HG02571 (cell line): ENCODE results near the gene ATP6V0D1.

Experiments used
- ATAC-seq: cut with Tn5 transposase; IDR thresholded peaks from one replicate; pipeline ENCODE4 v1.9.1; 2021; ENCODE audit warnings: mild to moderate bottlenecking, moderate library complexity; ENCODE audit not compliant: unreplicated experiment

Gene ATP6V0D1

DNA sequence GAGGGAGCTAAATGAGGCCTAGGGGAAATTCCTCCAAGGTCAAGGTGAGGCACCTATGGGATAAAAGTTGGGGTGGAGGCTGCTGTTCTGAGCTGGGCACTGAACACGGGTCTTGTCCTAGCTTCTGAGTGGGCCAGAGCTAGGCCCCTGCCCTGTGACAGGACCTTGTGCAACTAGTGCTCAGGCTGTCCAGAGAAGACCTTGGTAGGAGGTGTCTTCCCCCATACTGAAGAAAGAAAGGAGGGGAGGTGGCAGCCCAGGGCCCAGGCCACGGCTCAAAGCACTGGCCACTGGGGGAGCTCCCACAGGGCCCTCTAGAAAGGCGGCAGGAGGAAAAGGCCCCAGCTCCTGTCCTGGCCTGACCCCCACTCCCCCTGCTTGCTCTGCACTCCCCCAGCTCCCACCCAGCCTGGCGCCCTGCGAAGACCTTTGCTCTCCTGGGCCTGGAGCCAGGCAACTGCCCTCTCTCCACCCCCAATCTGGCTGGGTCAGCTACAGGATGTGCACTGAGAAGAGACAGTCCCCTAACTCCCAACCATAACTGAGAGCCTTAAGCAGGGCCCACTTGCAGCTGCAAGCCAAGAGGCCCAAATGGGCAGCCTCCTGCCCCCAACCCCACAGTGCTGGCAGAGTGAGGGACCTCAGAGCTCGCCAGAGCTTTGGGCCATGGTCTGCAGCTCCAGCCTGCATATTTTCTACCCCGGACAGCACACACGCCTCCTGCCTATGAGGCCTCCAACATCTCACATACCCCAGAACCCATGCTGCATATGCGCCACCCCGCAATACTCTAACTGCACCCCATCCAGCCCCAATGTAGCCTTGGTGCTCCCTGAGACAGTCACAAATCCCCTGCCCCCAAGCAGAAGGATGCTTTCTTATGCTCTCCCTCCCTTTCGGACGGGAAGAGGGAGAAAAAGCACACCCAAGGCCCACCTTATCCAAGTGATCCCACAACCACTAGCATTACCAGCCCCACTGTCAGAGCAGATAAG lies 34.7 kb downstream of the ATP6V0D1 start:
- ATAC-seq, result no peak

DNA sequence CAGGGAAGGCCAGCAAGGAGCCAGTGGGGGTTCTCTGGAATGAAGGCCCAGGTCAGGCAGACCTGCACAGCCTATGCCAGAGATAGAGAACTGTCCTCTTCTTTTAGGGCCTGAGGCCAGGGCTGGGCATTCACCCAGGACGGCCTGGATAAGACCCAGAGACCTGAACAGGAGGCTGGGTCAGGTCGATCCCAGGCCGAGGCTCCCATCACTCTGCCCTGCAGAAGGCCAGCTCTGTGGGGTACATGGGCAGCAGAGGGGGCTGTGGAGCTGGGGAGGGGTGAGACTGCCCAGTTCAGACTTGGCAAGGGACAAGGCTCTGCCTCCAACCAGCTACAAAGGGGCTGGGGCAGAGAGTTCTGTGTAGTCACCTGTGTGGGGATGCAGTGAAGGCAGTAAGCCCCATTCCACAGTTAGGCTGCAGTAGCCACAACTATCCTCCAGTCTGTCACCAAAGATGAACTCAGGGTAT lies 35.5 kb downstream of the ATP6V0D1 start:
- ATAC-seq, result no peak

DNA sequence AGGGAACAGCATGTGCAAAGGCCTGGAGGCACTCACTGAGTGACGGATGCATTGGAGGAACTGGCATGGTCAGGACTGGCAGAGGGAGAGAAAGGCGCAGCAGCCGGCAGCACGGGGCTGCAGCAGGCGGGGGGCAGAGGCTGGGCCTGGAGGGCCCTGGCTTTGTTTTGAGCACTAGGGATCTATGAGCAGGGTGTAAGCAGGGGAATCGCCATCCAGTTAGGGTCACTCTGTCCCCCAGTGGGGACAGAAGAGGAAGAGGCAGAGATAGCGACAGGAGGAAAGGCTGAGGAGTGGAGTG lies 35.9 kb downstream of the ATP6V0D1 start:
- no peak for ATAC-seq

DNA sequence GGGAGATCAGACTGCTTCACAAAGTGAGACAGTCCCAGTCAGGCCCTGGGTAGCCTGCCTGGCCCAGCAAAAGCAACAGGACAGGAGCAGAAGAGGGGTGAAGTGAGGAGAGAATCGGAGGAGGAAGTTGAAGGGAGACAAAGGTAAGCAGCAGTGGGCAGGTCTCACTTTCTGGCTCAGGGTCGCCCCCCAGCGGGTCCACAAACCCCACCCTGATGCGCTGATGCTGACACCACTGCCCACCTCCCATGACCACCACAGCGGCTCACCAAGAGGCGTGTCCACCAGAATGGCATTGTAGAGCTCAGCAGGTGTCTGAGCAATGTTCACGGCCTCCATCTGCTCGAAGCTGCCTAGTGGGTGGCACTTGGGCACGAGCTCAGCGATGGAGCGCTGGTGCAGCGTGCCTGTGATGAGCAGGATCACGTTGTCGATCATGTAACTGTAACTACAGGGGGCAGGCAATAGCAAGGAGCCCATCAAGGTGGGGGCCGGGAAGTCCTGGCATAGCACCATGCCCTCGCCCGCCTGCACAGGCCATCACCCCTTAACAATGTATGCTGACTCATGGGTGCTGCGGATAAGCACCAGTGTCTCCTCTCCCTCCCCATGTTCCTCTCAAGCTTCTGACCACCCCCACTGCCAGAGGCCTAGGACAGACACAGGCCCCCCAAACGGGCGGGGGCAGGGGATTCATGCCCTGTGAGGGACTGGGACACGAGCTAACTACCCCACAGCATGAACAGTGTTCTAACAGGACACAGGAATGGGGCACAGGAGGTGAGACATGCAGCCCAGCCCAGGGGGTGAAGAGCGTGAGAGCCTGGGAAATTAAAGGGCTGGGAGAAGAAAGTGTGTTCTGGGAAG lies 36.5 kb downstream of the ATP6V0D1 start:
- ATAC-seq, result no peak

DNA sequence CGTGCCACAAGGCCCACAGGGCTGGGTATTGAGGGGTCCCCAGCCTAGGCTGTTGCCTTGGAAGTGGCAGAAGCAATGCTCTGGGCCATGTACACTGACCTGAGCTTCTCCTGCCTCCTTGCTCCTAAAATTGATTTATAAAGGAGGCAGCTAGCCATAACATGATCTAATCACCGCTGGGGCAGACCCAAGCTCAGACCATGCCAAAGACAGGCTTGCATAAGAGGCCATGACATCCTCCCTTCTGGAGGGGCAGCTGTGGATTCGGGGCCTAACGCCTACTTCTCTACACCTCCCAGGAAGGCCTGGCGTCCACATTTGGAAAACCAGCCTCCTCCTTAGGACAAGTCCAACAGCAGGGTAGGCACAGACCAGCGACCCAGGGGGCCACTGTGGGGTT lies 37.7 kb downstream of the ATP6V0D1 start:
- no peak for ATAC-seq

DNA sequence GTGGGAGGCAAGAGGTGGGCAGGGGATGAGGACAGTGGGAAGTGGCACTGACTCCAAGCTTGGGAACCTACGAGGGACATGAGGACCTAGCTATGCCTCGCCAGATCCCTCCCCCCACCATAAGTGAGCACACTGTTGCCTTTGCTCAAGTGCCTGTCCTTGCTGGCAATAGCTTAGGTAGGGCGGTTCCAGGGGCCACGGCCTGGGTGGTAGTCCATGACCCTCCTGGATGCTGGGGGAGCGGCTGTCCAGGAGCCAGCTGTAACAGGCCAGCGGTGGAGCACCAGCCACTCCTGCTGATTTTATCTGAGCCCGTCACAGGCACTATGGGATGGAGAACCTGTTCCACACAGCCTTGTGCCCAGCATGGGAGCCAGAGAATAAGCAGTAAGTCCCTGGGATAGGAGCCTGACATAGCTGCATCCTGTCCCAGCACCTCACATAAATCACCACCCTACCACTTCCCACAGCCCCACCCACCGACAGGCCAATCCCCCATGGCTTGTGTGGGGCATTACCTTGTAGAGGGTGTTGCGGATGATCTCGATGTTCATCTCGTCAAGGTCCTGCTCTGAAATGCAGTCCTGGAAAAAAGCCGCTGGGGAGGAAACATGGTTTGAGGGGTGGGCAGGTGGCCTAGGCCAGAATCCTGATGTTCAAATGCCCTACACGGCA lies 38.2 kb downstream of the ATP6V0D1 start:
- ATAC-seq, result no peak

DNA sequence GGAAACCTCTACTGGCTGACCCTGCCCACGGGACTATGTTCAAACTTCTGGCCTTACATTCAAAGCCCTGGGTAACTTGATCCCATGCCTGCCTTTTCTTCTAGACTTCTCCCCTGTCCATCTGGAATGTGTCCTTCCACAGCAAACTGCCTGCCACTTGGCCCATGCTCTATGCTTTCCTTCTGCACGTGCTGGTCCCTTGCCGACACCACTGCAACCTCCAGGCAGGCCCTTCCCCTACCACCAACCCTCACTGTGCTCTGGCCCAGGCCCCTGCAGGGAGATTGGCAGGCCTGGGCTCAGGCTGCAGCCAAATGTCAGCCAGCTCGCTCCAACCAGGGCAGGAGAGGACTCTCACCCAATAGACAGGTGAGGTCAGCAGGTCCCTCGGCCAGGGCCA lies 39.0 kb downstream of the ATP6V0D1 start:
- ATAC-seq, result no peak

DNA sequence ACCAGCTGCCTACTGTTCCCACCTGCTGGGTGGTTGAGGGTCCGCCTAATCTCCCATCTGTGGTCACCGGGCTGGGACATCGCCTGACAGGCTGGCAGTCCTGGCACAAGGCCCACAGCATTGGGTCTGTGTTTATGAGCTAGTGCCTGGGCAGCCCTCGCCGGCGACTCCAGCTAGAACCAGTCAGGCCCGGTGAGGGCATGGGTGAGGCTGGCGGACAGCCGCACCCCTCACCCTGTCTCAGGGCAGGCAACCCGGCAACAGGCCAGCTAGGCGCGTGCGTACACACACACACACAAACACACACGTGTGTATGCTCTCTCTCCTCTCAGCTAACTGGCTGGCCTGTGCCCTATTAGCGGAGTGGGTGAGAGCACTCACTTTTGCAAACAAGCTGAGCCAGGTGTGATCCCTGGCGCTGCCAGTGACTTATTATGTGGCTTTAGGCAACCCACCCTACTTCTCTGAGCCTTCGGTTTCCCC lies 39.6 kb downstream of the ATP6V0D1 start:
- no peak for ATAC-seq

DNA sequence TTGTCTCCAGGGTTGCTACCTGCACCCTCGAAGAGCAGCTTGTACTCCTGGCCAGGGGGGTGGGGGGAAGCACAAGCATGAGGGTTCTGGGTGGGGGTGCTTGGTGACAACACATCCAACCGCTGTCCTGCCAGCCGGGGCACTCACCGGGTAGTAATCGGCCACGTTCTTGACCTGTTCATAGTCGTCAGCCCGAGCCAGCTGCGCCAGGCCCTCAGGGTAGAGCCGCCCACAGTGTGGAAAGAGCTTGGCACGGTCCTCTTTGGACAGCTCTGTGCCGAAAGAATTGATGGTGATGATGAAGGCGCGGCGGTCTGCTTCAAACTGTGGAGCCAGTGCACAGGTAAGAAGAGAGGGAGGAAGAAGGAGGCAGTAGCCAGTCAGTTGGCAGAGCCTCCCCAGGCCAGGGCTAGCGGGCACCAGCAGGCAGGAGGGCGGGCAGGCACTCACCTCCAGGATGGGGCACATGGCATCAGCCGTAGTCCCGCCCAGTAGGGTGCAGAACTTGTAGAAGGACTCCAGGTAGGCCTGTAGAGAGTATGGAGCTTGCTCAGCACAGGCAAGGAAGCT lies 42.0 kb downstream of the ATP6V0D1 start:
- no peak for ATAC-seq

DNA sequence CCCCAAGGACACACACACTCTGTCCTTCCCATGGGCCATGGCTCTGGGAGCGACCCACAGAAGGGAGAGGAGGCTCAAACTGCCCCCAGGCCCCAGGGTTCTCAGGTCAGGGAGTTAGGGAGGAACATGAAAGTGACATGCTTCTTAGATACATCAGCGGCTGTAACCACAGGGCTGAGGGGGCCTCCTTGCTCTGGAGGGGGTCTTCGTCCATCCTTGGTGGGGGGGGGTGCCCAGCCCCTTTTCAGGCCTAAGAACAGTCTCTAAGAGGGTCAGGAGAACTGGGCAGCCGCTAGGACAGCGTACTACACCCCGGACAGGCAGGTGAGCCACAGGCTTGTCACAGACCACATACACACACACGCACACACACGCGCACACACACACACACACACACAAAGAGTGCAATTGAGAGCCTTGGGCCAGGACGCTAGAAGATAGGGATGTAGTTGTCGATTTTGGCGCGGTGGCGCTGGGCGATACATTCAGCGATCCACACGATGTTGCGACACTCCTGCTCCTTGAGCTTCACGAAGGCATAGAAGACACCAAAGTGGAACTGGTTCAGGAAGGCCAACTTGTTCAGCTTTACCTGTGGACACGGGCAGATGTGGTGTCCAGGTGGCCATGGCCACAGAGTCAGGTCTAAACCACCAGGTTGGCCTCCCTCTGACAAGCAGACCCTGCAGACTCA lies 42.7 kb downstream of the ATP6V0D1 start:
- ATAC-seq, result no peak

DNA sequence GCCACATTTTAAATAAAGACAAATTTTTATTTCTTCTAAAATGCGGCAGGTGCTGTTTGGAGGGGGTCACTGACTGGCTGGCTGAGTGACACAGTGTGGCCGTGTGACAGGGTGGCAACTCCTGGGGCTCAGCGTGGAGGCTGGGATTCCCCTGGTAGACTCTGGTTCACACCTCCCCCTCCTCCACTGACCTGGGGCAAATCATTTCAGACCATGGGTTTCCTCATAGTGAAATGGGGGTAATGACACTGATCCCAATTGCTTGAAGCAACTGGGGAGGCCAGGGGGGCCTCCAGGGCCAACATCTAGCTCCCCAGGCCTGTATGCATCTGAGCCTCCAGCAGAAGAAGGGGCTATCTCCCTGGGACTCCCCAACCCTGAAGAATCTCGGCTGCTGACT lies 43.4 kb downstream of the ATP6V0D1 start:
- ATAC-seq, result no peak

DNA sequence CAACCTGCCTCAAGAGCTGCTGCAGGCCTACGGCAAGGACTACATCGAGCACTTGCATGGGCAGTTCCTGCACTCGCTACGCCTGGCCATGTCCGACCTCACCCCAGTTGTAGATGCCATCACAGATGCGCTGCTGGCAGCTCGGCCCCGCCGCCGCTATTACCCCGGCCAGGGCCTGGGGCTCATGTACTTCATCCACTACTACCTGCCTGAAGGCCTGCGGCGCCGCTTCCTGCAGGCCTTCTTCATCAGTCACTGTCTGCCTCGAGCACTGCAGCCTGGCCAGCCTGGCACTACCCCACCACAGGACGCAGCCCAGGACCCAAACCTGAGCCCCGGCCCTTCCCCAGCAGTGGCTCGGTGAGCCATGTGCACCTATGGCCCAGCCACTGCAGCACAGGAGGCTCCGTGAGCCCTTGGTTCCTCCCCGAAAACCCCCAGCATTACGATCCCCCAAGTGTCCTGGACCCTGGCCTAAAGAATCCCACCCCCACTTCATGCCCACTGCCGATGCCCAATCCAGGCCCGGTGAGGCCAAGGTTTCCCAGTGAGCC lies 44.2 kb downstream of the ATP6V0D1 start:
- ATAC-seq, result no peak

DNA sequence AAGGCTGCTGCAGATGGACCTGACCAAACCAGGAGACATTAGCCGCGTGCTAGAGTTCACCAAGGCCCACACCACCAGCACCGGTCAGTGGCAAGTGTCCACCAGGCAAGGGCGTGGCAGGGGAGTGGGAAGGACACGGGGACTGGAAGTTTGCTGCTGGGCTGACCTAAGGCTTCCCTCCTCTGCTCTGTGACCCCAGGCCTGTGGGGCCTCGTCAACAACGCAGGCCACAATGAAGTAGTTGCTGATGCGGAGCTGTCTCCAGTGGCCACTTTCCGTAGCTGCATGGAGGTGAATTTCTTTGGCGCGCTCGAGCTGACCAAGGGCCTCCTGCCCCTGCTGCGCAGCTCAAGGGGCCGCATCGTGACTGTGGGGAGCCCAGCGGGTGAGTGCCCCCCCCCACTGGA lies 45.2 kb downstream of the ATP6V0D1 start:
- ATAC-seq, result no peak

DNA sequence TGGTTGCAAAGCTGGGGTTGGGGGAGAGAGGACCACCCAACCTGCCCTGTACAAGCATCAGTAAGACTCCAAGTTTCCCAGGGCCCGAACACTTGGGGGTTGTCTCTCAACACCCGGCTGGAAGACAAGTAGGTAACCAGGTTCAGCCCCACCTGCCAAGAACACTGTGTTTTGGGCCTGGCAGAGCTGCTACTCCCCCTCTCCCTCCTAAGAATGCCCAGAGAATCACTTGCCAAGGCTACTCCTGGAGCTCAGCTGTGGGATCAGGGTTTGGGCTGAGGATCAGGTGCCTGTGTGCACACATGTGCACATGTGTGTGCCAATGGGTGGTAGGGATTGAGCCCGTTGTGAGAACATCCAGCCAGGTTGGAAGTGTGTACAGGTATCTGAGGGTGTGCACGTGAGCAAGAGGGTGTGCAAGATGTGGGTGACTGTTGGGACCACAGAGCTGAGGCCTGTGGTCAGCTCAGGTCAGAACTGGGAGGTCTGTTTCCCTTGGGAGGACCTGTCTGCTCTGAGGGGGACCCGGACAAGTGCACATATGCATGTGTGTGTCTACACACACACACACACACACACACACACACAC lies 47.7 kb downstream of the ATP6V0D1 start:
- ATAC-seq, result no peak

DNA sequence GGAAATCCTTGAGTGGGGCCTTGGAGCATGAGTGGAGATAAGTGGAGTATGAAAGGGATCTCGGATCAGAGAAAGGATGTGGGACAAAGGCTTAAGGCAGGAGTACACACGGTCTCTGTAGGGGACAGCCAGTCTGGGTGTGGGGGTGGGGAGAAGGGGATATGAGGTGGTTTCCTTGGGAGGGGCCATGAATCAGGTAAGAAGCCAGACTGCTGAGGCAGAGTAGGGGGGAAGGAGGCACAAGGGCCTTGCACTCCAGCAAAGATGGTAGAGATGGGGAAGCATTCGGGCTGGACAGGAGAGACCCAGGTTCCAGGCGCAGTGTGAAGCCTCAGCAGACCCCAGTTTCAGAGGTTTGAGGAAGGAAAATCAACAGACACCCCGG lies 48.5 kb downstream of the ATP6V0D1 start:
- no peak for ATAC-seq

DNA sequence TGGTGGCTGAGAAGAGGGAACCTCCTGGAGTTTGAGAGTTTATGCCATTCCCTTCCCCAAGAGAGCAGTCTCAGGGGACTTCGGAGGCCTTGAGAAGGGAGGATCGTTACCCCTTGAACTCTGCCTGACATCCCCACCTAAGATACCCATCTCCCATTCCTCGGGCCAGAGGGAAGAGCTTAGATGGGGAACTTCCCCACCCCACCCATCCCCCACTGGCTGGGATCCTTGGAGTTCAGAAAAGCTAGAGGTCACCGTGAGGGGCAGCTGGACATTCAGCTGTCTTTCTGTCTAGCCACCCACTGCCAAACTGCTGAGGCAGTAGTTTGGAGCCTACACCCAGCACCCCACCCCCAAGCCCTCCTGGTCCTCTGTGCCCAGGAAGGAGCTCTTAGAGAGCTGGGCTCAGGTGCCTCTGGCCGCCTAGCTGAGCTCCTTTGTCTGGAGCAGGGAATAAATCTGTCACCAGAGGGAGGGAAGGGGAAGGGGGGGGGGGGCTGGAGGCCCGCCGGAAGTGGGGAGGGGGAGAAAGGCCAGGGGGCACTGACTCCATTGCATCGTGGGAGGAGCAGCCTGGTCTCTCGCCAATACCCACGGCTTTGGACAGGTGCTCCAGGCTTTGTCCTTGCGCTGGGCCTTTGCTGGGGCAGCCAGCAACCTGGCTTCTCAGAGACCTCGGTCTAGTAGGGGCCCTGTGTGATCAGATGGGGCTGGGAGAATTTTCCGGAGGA lies 49.0 kb downstream of the ATP6V0D1 start:
- no peak for ATAC-seq

DNA sequence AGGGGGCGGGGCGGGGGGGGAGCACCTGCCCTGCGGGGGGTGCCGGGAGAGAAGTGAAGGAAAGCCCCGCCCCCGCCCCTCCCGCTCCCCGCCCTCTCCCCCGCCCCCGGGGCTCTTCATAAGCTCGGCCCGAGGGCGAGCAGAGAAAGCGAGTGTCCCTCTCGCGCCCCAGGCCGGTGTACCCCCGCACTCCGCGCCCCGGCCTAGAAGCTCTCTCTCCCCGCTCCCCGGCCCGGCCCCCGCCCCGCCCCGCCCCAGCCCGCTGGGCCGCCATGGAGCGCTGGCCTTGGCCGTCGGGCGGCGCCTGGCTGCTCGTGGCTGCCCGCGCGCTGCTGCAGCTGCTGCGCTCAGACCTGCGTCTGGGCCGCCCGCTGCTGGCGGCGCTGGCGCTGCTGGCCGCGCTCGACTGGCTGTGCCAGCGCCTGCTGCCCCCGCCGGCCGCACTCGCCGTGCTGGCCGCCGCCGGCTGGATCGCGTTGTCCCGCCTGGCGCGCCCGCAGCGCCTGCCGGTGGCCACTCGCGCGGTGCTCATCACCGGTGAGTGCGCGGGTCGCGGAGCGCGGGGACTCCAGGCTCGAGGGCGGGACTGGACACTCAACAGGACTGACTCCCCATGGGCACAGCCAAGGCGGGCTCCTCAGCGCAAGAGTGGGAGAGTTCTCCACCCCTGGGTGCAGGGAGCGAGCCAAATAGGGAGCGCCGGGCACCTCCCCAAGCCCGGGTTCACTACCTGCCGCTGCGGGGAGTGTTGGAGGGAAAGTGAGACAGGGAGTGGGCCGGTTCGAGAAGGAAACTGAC lies 49.8 kb downstream of the ATP6V0D1 start, which contains the start of gene HSD11B2:
Gene HSD11B2, plus strand, starts transcription at position 145 of the 798 bp plus-strand sequence. Its CDS starts 128 bp downstream, at position 273.
- ATAC-seq, result no peak

DNA sequence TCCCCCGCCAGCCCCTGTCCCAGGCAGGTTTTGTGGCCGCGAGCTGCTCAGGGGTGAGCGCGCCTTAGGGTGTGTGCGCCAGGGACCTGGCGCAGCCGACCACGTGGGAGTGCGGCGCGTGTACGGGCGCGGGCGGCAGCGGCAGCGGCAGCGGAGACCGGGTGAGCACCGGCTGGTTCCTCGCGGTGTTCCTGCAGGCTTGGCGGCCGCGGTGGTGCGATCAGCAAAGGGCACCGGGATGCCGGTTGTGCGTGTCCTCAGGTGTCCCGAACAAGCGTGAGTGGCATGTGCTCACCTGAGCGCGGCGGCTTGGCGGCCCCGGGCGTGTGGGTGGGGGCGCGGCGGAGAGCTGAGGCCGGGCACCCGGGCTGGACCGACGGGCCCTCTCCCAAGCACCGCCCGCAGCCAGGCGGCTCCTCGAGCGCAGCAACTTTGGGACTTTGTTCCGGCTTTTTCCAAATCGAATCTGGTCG lies 50.4 kb downstream of the ATP6V0D1 start:
- no peak for ATAC-seq
